LNCaP clone FGC (cell line): ENCODE results near the gene FOSL2.

ENCODE experiments used
- DNase-seq: peaks from one replicate; pipeline ENCODE4 v3.0.0-alpha.2; 2011; ENCODE audit warnings: low read depth
- H3K4me3 ChIP-seq: 2 replicates; pipeline ENCODE4 v1.5.1; 2011; ENCODE audit warnings: mild to moderate bottlenecking, low read depth, low read length, control low read depth
- CTCF ChIP-seq: IDR thresholded peaks from 2 replicates; pipeline ENCODE4 v1.5.1; 2012; ENCODE audit warnings: mild to moderate bottlenecking; ENCODE audit not compliant: control insufficient read depth, insufficient read depth; ENCODE audit errors: extremely low read depth

Gene FOSL2

GRCh38 chr2:28446531-28446930 lies 53.9 kb downstream of the FOSL2 start:
- no peak overlapping the region for H3K4me3 ChIP-seq
- no peak for DNase-seq
- no peak for TF ChIP-seq CTCF

GRCh38 chr2:28447086-28447485 lies 54.4 kb downstream of the FOSL2 start:
- no peak for TF ChIP-seq CTCF
- H3K4me3 ChIP-seq, result no peak overlapping the region
- DNase-seq, result no peak

- DNase-seq, result no peak
- TF ChIP-seq CTCF, result no peak
- H3K4me3 ChIP-seq, result no peak overlapping the region
Observed at GRCh38 chr2:28447943-28448792, 55.5 kb downstream of the FOSL2 start.

- H3K4me3 ChIP-seq, result no peak overlapping the region
- no peak for TF ChIP-seq CTCF
- DNase-seq, result no peak
Observed at GRCh38 chr2:28448793-28449100, 56.1 kb downstream of the FOSL2 start.

- TF ChIP-seq CTCF, result no peak
Observed at GRCh38 chr2:28449126-28449487, 56.4 kb downstream of the FOSL2 start.

GRCh38 chr2:28449488-28450395 lies 57.1 kb downstream of the FOSL2 start:
- no peak overlapping the region for H3K4me3 ChIP-seq
- no peak for DNase-seq
- TF ChIP-seq CTCF, result no peak

More at GRCh38 chr2:28449126-28449487, 56.4 kb downstream of the FOSL2 start:
- no peak overlapping the region for H3K4me3 ChIP-seq
- no peak for DNase-seq
